RWPE2 (cell line): ENCODE measurements around the gene LNPEP.

Experiments
- ATAC-seq: fragments of 200-7000 bp; cut with Tn5 transposase; 3 replicates; pipeline ENCODE4 v1.9.1; 2021; ENCODE audit warnings: low read depth
- DNase-seq: peaks from one replicate; pipeline ENCODE4 v3.0.0-alpha.2; 2020; ENCODE audit warnings: low spot score
- H3K27ac ChIP-seq: fragments of 450-650 bp; 2 replicates; pipeline ENCODE4 v1.5.1; 2017; ENCODE audit warnings: mild to moderate bottlenecking; ENCODE audit not compliant: poor library complexity, severe bottlenecking
- H3K27me3 ChIP-seq: fragments of 250-450 bp; sonication (Bioruptor Pico); 2 replicates; pipeline ENCODE4 v1.5.1; 2021; ENCODE audit warnings: mild to moderate bottlenecking, moderate library complexity; ENCODE audit not compliant: insufficient read depth, poor library complexity, severe bottlenecking
- H3K36me3 ChIP-seq: fragments of 250-450 bp; sonication (Bioruptor Pico); 2 replicates; pipeline ENCODE4 v1.5.1; 2020; ENCODE audit warnings: low read depth, mild to moderate bottlenecking, moderate library complexity
- H3K4me1 ChIP-seq: fragments of 250-450 bp; sonication (Bioruptor Pico); 2 replicates; pipeline ENCODE4 v1.5.1; 2021; ENCODE audit warnings: mild to moderate bottlenecking, moderate library complexity; ENCODE audit not compliant: insufficient read depth, poor library complexity, severe bottlenecking
- H3K4me3 ChIP-seq: fragments of 250-450 bp; sonication (Bioruptor Pico); 2 replicates; pipeline ENCODE4 v1.5.1; 2021; ENCODE audit warnings: mild to moderate bottlenecking, moderate library complexity; ENCODE audit not compliant: severe bottlenecking
- H3K9me3 ChIP-seq: fragments of 250-450 bp; sonication (Bioruptor Pico); 2 replicates; pipeline ENCODE4 v1.5.1; 2021; ENCODE audit warnings: mild to moderate bottlenecking, moderate library complexity; ENCODE audit not compliant: severe bottlenecking
- TF ChIP-seq, protein P1 (sequence below): fragments of 450-650 bp; IDR thresholded peaks from one replicate; pipeline ENCODE4 v1.5.1; 2017; ENCODE audit warnings: mild to moderate bottlenecking, moderate library complexity; ENCODE audit not compliant: poor library complexity, severe bottlenecking

LNPEP gene

DNA sequence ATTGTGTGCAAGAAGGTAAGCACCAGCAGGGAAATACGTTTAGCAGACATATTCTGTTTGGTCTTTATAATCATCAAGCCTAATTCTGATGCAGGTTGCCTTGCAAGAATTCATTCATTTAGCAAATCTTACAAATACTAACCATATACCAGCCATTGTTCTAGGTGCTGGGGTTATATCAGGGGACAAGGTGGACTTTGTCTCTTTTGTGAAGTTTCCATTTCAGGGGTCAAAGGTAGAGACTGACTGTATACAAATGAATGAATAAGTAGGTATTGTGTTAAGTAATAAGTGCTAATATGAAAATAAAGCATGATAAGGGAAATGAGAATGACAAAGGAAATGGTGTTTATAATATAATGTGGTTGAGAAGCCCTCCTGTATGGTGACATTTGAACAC lies 64.0 kb downstream of the LNPEP start:
- Histone ChIP-seq H3K36me3 (peaks cover 50% of the 10 kb centered on the region), H3K4me1 (no peaks in the 10 kb centered on the region), H3K27ac (no peak overlapping the region), H3K27me3 (no peaks in the 10 kb centered on the region), H3K9me3 (no peaks in the 10 kb centered on the region), H3K4me3 (no peak overlapping the region)
- TF ChIP-seq, protein P1, sequence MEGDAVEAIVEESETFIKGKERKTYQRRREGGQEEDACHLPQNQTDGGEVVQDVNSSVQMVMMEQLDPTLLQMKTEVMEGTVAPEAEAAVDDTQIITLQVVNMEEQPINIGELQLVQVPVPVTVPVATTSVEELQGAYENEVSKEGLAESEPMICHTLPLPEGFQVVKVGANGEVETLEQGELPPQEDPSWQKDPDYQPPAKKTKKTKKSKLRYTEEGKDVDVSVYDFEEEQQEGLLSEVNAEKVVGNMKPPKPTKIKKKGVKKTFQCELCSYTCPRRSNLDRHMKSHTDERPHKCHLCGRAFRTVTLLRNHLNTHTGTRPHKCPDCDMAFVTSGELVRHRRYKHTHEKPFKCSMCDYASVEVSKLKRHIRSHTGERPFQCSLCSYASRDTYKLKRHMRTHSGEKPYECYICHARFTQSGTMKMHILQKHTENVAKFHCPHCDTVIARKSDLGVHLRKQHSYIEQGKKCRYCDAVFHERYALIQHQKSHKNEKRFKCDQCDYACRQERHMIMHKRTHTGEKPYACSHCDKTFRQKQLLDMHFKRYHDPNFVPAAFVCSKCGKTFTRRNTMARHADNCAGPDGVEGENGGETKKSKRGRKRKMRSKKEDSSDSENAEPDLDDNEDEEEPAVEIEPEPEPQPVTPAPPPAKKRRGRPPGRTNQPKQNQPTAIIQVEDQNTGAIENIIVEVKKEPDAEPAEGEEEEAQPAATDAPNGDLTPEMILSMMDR = no peak
- ATAC-seq (no peak), DNase-seq (no peak)

DNA sequence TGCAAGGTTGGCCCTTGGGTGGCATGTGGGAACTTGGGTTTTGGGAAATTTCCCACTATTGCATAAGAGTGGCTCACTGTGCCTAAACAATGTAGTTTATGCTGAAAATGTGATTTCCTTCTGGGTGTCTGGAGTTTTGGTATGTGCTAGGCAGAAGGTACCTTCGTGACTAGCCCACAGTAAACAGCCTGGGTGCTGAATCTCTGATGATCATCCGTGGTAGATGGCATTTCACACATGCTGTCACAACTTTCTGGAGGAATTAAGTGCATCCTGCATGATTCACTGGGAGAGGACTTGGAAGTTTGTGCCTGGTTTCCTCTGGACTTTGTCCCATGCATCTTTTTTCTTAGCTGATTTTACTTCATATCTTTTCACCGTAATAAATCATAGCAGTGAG lies 64.5 kb downstream of the LNPEP start:
- Histone ChIP-seq H3K4me1 (no peaks in the 10 kb centered on the region), H3K27me3 (no peaks in the 10 kb centered on the region), H3K36me3 (peaks cover 50% of the 10 kb centered on the region), H3K27ac (no peak overlapping the region), H3K9me3 (no peaks in the 10 kb centered on the region), H3K4me3 (no peak overlapping the region)
- TF ChIP-seq, protein P1 = no peak
- ATAC-seq = no peak
- DNase-seq = no peak

GRCh38 chr5:97002983-97003382 lies 67.1 kb downstream of the LNPEP start:
- no peaks in the 10 kb centered on the region for H3K4me1 ChIP-seq
- H3K36me3 ChIP-seq = peaks cover 55% of the 10 kb centered on the region
- no peaks in the 10 kb centered on the region for H3K27me3 ChIP-seq
- no peak overlapping the region for H3K4me3 ChIP-seq
- TF ChIP-seq, protein P1 = no peak
- no peak overlapping the region for H3K27ac ChIP-seq
- DNase-seq (no peak), ATAC-seq (no peak)
- H3K9me3 ChIP-seq = no peaks in the 10 kb centered on the region

DNA sequence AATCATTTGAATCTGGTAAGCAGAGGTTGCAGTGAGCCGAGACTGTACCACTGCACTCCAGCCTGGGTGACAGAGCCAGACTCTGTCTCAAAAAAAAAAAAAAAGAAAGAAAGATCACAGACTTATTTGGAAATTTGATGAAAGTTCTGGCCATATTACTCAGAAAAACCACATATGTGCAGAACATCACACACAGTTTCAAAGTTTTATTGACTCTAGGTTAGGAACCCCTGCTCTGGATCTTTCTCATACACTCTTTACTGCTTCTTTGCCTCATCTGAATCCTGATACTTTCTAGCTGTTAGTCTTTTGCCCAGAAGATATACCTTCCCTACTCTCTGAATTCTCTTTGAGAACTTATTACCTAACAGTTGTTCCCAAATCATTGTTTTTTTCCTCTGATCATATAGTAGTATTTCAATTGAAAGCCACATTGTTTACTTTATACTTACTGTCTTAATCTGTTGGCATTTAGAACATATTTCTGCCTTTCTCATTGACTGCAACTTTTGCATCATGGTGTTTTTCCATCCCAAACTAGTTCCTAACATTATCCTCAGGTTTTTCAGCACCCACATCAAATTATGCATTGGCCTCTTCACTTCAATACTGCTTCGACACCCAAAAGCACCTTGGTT lies 68.7 kb downstream of the LNPEP start:
- ATAC-seq (no peak), DNase-seq (no peak)
- Histone ChIP-seq H3K4me1 (no peaks in the 10 kb centered on the region), H3K27me3 (no peaks in the 10 kb centered on the region), H3K4me3 (no peak overlapping the region), H3K36me3 (peaks cover 46% of the 10 kb centered on the region), H3K9me3 (no peaks in the 10 kb centered on the region), H3K27ac (no peak overlapping the region)
- TF ChIP-seq, protein P1 = no peak

- Histone ChIP-seq H3K4me1 (no peaks in the 10 kb centered on the region), H3K36me3 (peaks cover 44% of the 10 kb centered on the region), H3K27me3 (no peaks in the 10 kb centered on the region), H3K9me3 (no peaks in the 10 kb centered on the region), H3K4me3 (no peak overlapping the region), H3K27ac (no peak overlapping the region)
- DNase-seq (no peak), ATAC-seq (no peak)
- TF ChIP-seq, protein P1 = no peak
Measured at GRCh38 chr5:97006454-97007060, 70.7 kb downstream of the LNPEP start.
